ENCODE measurements around the gene FGF3. TPM values are rescaled to one million over a fixed set of nuclear protein-coding genes. Genes with fewer than 3 reads are reported as not detected.

FGF3 gene
- total and polyA plus RNA-seq, 2 experiments from 2014 or later, result 0.77 TPM; not detected in 1

GRCh38 chr11:69811431-69811830 lies 7.8 kb downstream of the FGF3 start:
- no peaks in the 10 kb centered on the region for H3K9me3 ChIP-seq (ENCODE audit: low read depth)
- peaks cover 23% of the 10 kb centered on the region for H3K27me3 ChIP-seq
- H3K4me3 ChIP-seq, result no peak overlapping the region
- TF ChIP-seq CTCF (IDR thresholded peaks at IDR 0.05; ENCODE audit: low read depth, low read length), result no peak
- DNase-seq (ENCODE audit: low read depth in 1 of 2, low spot score in 1 of 2), result peak in 1 of 2 donors; percentile 49
- no peak overlapping the region for H3K27ac ChIP-seq
- H3K4me1 ChIP-seq (ENCODE audit: low read depth), result peaks cover 7% of the 10 kb centered on the region
- no peaks in the 10 kb centered on the region for H3K36me3 ChIP-seq

DNA sequence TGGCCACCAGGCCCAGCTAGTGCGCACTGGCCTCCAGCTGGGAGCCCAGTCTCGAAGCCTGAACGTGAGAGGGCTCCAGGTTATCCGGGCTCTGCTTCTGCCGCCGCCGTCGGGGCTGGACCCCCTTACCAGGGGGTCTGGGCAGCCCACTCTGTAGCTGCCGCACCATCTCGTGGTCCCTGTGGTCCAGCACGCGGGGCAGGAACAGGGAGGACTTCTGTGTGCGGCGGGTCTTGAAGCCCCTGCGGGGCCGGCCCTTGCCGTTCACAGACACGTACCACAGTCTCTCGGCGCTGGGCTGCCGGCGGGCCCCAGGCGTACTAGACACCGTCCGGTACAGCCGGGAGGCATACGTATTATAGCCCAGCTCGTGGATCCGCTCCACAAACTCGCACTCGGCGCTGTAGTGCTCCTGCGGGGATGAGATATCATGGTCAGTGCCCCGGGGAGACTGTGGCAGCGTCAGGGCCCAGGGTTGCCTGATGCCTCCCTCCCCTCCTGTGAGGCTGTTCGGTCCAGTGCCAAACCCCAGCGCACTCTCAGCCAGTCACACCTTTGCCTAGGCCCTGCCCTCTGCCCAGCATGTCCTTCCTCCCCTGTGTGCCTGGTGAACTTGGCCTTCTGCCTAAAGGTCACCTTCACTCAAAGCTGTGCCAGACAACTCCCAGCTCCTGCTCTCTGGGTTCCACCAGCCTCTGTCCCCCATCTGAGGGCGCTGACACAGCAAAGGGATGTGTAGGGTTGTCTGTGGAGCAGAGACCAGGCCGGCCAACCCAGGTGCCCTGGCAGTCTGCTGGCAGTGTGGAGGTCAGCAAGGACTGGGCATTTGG lies 8.7 kb downstream of the FGF3 start:
- Histone ChIP-seq H3K4me3 (no peak overlapping the region), H3K9me3 (ENCODE audit: low read depth) (no peaks in the 10 kb centered on the region), H3K36me3 (no peaks in the 10 kb centered on the region), H3K27me3 (peaks cover 14% of the 10 kb centered on the region), H3K4me1 (ENCODE audit: low read depth) (peaks cover 7% of the 10 kb centered on the region), H3K27ac (no peak overlapping the region)
- no peak for TF ChIP-seq CTCF (IDR thresholded peaks at IDR 0.05; ENCODE audit: low read depth, low read length)
- no peak for DNase-seq (ENCODE audit: low read depth in 1 of 2, low spot score in 1 of 2)

GRCh38 chr11:69808667-69809086 lies 10.5 kb downstream of the FGF3 start:
- H3K27ac ChIP-seq, result no peak overlapping the region
- no peaks in the 10 kb centered on the region for H3K27me3 ChIP-seq
- no peaks in the 10 kb centered on the region for H3K9me3 ChIP-seq (ENCODE audit: low read depth)
- peaks cover 19% of the 10 kb centered on the region for H3K4me1 ChIP-seq (ENCODE audit: low read depth)
- DNase-seq (ENCODE audit: low read depth in 1 of 2, low spot score in 1 of 2), result peak; percentile 44 to 76
- no peak for TF ChIP-seq CTCF (IDR thresholded peaks at IDR 0.05; ENCODE audit: low read depth, low read length)
- H3K4me3 ChIP-seq, result no peak overlapping the region
- H3K36me3 ChIP-seq, result no peaks in the 10 kb centered on the region

- DNase-seq (ENCODE audit: low read depth in 1 of 2, low spot score in 1 of 2), result peak in 1 of 2 donors; percentile 17
Measured at GRCh38 chr11:69807106-69807815, 12.0 kb downstream of the FGF3 start.

More at GRCh38 chr11:69807106-69807815, 12.0 kb downstream of the FGF3 start:
- peaks cover 19% of the 10 kb centered on the region for H3K4me1 ChIP-seq (ENCODE audit: low read depth)
- no peak overlapping the region for H3K4me3 ChIP-seq
- H3K27me3 ChIP-seq, result no peaks in the 10 kb centered on the region
- no peaks in the 10 kb centered on the region for H3K9me3 ChIP-seq (ENCODE audit: low read depth)
- H3K27ac ChIP-seq, result no peak overlapping the region
- TF ChIP-seq CTCF (IDR thresholded peaks at IDR 0.05; ENCODE audit: low read depth, low read length), result no peak
- no peaks in the 10 kb centered on the region for H3K36me3 ChIP-seq

Measured in cardiac muscle cell (in vitro differentiated cells and primary cell).